Keratinocyte (primary cell): ENCODE measurements around the gene NDUFA13.

Experiments used
- CTCF ChIP-seq, 3 experiments: IDR thresholded peaks in 1 of 3; conservative IDR thresholded peaks in 1 of 3; optimal IDR thresholded peaks in 1 of 3; 2 replicates in 2 of 3; 3 replicates in 1 of 3; pipeline versions ENCODE3 to v1.5.1; 2011; ENCODE audit warnings: low read length in 3 of 3, mild to moderate bottlenecking in 3 of 3, moderate library complexity in 2 of 3, control low read depth in 1 of 3, inconsistent platforms in 1 of 3; ENCODE audit not compliant: insufficient read depth in 2 of 3; ENCODE audit errors: extremely low read depth in 1 of 3
- EZH2 ChIP-seq: IDR thresholded peaks from one replicate; pipeline ENCODE4 v1.6.1; 2012; ENCODE audit warnings: inconsistent platforms, mild to moderate bottlenecking, low read length, moderate library complexity

GRCh38 chr19:19544954-19545591, 29.0 kb downstream of the NDUFA13 start:
- TF ChIP-seq EZH2 (no peak), CTCF (optimal IDR thresholded peaks at IDR 0.05 in 1 of 3, IDR thresholded peaks at IDR 0.05 in 1 of 3, conservative IDR thresholded peaks at IDR 0.05 in 1 of 3; ENCODE audit: extremely low read depth in 1 of 3, insufficient read depth in 2 of 3, low read length in 3 of 3) (no peak)
